Right lung (tissue), 5 donors: Measurements from ENCODE around the gene PEX14. TPM values are rescaled to one million over a fixed set of nuclear protein-coding genes. Genes with fewer than 3 reads are reported as not detected.

Experiments
- DNase-seq, 2 donors: peaks; one replicate each; pipeline ENCODE4 v3.0.0-alpha.2; 2013
- polyA plus RNA-seq, 5 donors: library from polyadenylated mRNA; unstranded; fragments of 120-200 nt; gene quantifications; one replicate each; pipeline versions ENCODE4 v1.2.1 to v1.2.3, GENCODE V29; 2013; ENCODE audit warnings: inconsistent platforms in 1 of 5, low replicate concordance in 1 of 5; ENCODE audit not compliant: insufficient read length in 5 of 5, insufficient read depth in 1 of 5

The PEX14 gene
- polyA plus RNA-seq, 5 donors: 15.0 to 23.4 (median 19.9) TPM

GRCh38 chr1:10646347-10646861, 171.7 kb downstream of the PEX14 start:
- DNase-seq: no peak

- no peak for DNase-seq
Measured at GRCh38 chr1:10647414-10648170, 172.8 kb downstream of the PEX14 start.

GRCh38 chr1:10648689-10649516, 174.2 kb downstream of the PEX14 start:
- no peak for DNase-seq

GRCh38 chr1:10649517-10650201, 174.9 kb downstream of the PEX14 start:
- no peak for DNase-seq

- DNase-seq: no peak
Measured at GRCh38 chr1:10650556-10651388, 176.0 kb downstream of the PEX14 start.

GRCh38 chr1:10651389-10651766, 176.6 kb downstream of the PEX14 start:
- DNase-seq: no peak

- DNase-seq: no peak
Measured at GRCh38 chr1:10651793-10652192, 177.0 kb downstream of the PEX14 start.

- DNase-seq: no peak
Measured at GRCh38 chr1:10652626-10653025, 177.9 kb downstream of the PEX14 start.

- no peak for DNase-seq
Measured at GRCh38 chr1:10653370-10654125, 178.8 kb downstream of the PEX14 start.

- no peak for DNase-seq
Measured at GRCh38 chr1:10655002-10655401, 180.3 kb downstream of the PEX14 start.

- DNase-seq: no peak
Measured at GRCh38 chr1:10656431-10656830, 181.7 kb downstream of the PEX14 start.

GRCh38 chr1:10657088-10657847, 182.5 kb downstream of the PEX14 start:
- DNase-seq: no peak

- DNase-seq: no peak
Measured at GRCh38 chr1:10658396-10659066, 183.8 kb downstream of the PEX14 start.

GRCh38 chr1:10659218-10659617, 184.5 kb downstream of the PEX14 start:
- no peak for DNase-seq

GRCh38 chr1:10659646-10660540, 185.1 kb downstream of the PEX14 start:
- DNase-seq: no peak

- DNase-seq: no peak
Measured at GRCh38 chr1:10661453-10661852, 186.7 kb downstream of the PEX14 start.

GRCh38 chr1:10662090-10662688, 187.4 kb downstream of the PEX14 start:
- DNase-seq: no peak
